Suppressor macrophage (primary cell): ENCODE data around the gene HSF2BP.
"Not testable (repeated sequence)": the region's sequence is repeated elsewhere in the genome, so short reads cannot be mapped to it uniquely, and the experiment has no call there.

Experiments used
- DNase-seq, 4 experiments: peaks; one replicate each; pipeline ENCODE4 v3.0.0-alpha.2; 2020 to 2022

HSF2BP gene

GRCh38 chr21:43516860-43517627, 142.2 kb downstream of the HSF2BP start:
- not testable (repeated sequence) for DNase-seq

GRCh38 chr21:43516295-43516847, 142.9 kb downstream of the HSF2BP start:
- DNase-seq = not testable (repeated sequence)

- DNase-seq = not testable (repeated sequence)
Measured at GRCh38 chr21:43514834-43515233, 144.5 kb downstream of the HSF2BP start.

GRCh38 chr21:43513023-43513422, 146.3 kb downstream of the HSF2BP start:
- not testable (repeated sequence) for DNase-seq

GRCh38 chr21:43511209-43511608, 148.1 kb downstream of the HSF2BP start:
- DNase-seq = not testable (repeated sequence)

- DNase-seq = not testable (repeated sequence)
Measured at GRCh38 chr21:43510669-43511068, 148.6 kb downstream of the HSF2BP start.

GRCh38 chr21:43503892-43504291, 155.4 kb downstream of the HSF2BP start:
- DNase-seq = not testable (repeated sequence)

- not testable (repeated sequence) for DNase-seq
Measured at GRCh38 chr21:43503075-43503750, 156.1 kb downstream of the HSF2BP start.

GRCh38 chr21:43502407-43503071, 156.7 kb downstream of the HSF2BP start:
- DNase-seq = not testable (repeated sequence)

GRCh38 chr21:43498924-43499323, 160.4 kb downstream of the HSF2BP start:
- not testable (repeated sequence) for DNase-seq

GRCh38 chr21:43498065-43498464, 161.2 kb downstream of the HSF2BP start:
- not testable (repeated sequence) for DNase-seq

- DNase-seq = not testable (repeated sequence)
Measured at GRCh38 chr21:43494279-43495012, 164.8 kb downstream of the HSF2BP start.

GRCh38 chr21:43493471-43493870, 165.8 kb downstream of the HSF2BP start:
- DNase-seq = not testable (repeated sequence)

- DNase-seq = not testable (repeated sequence)
Measured at GRCh38 chr21:43488235-43488634, 171.1 kb downstream of the HSF2BP start.

- DNase-seq = not testable (repeated sequence)
Measured at GRCh38 chr21:43486051-43486450, 173.2 kb downstream of the HSF2BP start.

GRCh38 chr21:43485016-43485415, 174.3 kb downstream of the HSF2BP start:
- not testable (repeated sequence) for DNase-seq

- DNase-seq = not testable (repeated sequence)
Measured at GRCh38 chr21:43479197-43479596, 180.1 kb downstream of the HSF2BP start.
